Embryonic facial prominence (tissue), 1 donor: Measurements from ENCODE around the gene AGFG1.

Experiments
- DNase-seq: peaks from one replicate; pipeline ENCODE4 v3.0.0-alpha.2; 2016; ENCODE audit errors: extremely low spot score

Gene AGFG1

GRCh38 chr2:227462462-227462951, 9.4 kb upstream of the AGFG1 start:
- no peak for DNase-seq

DNA sequence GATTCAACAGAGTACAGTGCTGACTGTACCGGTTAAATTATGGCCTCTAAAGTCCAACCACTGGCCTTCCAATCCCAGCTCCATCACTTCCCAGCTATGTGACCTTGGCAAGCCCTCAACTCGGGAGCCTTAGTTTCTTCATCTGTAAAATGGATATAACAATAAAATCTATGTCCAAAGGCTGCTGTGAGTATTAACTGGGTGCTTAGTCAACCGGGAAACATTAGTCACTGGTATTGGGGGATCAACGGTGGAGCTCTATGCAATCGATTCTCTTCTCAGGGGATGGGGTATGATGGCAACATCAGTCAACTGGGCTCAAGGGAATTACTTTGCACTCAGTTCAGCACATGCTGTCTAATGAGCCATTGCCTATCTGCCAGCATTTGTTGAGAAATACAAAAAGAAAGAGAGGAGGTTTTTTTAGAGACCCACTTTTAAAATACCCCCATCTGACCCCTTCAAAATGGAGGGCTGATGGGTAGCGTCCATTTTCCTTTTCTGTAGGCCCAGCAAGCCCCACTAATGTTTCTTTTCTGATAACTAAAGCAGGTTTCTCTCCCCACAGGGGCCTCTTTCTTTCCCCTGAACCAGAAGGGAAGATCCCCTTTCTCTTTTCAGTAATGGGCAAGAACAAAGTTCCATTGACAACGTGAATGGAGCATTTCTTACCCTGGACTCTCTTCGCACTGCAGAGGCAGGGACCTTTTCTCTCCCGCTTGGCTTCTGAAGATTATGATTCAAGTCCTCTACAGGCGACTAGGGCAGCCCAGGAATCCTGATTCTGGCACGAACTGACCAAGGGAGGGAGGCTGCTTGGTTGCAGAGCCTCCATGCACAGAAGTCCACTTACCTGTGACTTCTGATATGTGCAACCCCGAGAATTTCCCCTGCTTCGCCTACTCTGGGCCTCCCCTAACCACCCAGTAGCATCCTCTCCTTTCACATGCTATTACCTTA, 8.7 kb upstream of the AGFG1 start:
- DNase-seq, result no peak

DNA sequence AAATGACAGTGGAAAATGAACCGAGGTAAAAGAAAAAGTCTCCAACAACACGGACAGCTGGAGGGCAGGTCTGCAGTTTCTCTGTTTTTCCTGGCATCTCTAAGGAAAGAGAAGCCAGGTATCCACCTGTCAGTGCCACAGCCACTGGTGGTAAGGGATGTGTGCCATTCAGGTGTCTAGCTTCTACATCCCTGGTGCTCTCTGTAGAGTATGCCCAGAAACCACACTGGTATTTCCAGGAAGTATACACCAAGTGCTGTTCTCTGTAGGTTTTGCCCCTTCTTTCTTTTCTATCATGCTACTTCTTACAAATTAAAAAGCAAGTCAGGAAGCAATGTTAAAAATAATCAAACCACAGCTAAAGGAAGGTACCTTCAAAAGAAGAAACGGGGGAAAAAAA, 7.6 kb upstream of the AGFG1 start:
- no peak for DNase-seq

- DNase-seq, result no peak
These were observed 7.1 kb upstream of the AGFG1 start for GRCh38 chr2:227464851-227465250.

GRCh38 chr2:227466887-227467600, 4.9 kb upstream of the AGFG1 start:
- DNase-seq, result no peak

DNA sequence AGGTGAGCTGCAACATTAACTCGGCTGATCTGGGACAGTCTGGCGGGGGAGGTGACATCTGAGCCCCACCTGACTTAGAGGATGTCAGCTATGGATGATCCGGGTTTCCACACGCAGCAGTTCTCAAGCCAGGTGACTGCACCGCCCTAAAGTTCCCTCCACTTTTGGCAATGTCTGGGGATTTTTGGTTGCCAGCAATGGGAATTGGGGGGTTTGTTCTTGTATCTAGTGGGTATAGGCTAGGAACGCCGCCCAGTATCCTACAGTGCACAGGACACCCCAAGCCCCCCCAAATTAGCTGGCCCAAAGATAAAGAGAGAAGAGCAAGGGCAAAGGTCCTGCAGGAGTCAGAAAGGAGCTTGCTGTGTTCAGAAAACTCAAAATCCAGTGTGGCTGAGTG, 544 bp upstream of the AGFG1 start:
- no peak for DNase-seq

DNA sequence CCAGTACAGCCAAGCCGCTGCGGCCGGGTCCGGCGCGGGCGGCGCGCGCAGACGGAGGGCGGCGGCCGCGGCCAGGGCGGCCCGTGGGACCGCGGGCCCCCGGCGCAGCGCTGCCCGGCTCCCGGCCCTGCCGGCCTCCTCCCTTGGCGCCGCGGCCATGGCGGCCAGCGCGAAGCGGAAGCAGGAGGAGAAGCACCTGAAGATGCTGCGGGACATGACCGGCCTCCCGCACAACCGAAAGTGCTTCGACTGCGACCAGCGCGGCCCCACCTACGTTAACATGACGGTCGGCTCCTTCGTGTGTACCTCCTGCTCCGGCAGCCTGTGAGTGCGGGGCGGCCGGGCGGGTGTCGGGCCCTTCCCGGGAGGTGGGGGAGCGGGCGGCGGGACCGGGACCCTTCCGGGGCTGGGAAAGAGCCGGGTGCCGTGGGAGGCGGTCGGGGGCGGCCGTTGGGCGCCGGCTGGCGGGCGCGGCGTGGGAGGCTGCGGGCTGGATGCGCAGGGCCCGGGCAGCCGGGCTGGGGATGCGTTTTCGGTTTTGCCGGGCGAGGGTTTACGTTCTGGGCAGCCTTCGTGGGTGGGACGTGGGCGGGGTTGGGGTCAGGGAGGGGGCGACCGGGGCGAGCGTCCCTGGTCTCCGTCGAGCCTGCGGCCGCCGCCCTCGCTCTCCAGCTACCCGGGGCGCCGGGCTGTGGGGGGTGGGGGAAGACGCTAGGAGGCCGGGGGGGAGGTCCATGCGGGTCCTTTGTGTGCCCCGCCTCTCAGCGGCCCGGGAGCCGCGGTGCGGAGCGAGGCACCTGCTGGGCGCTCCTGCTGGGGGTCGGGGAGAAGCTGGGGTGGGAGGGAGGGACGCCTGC, 537 bp downstream of the AGFG1 start:
- DNase-seq, result no peak

DNA sequence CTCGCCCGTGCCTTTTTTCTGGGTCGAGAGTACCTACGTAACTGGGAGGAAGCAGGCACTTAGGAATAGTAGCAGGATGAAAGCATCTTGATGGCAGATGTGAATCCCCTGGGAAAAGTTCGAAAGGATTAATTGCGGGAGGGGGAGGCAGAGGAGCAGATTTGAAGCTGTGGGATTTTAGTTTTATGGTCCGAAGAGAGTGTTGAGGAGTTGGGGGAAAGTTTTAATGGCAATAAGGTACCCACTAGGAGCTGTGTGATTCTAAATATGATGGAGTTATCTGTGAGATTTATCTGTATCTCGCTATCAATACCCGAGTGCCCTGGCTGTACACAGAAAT, 1.1 kb downstream of the AGFG1 start:
- DNase-seq, result no peak

DNA sequence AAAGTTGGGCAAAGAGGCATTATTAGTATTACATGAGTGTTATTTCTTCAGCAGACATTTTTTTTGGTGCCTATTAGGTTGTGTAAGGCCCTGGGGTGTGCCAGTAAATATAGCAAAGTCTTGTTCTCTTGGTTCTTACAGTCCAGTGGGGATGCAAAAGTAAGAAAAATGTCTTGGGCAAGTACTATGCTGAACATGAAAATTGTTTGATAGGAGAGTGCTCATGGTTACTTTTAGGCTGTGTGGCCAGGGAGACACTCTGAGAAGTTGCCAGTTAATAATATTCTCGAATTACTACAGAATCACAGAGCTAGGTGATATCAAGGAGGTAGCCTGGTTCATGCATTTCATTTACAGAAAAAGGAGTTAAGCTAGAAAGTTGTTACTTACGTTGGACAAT, 1.9 kb downstream of the AGFG1 start:
- DNase-seq, result no peak

- no peak for DNase-seq
These were observed 2.5 kb downstream of the AGFG1 start for GRCh38 chr2:227474410-227474809.

- no peak for DNase-seq
These were observed 5.3 kb downstream of the AGFG1 start for GRCh38 chr2:227477291-227477690.

GRCh38 chr2:227479865-227480475, 8.0 kb downstream of the AGFG1 start:
- DNase-seq, result no peak

GRCh38 chr2:227480528-227480927, 8.6 kb downstream of the AGFG1 start:
- DNase-seq, result no peak

DNA sequence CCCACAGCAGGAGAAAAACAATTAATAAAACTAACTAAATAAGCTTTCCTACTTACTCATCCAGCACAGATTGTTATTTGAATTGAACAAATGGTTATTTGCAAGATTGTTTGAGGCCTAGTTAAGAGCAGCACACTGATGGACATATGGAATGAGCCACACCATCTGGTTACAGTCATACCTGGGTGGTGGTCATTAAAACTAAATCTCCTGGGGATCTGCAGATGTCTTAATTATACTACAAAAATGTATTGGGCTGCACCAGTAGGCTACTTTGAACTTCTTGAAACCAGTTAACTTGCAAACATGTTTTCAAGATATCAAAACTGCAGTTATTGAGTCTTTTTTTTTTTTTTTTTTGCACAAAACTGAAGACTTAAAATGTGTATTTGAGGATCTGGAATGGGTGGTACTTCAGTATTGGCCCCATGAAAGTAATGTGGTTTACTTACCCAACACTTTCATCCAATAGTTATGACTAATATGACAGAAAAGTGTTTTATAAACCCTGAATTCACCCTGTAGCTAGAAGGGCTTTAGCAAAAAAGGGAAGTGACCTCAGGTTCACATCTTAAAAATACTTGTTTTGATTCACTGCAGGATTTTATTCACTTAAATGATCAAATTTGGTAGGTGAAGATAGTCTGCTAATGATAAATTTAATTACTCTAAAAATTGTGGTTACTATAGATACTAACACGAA, 10.8 kb downstream of the AGFG1 start:
- DNase-seq, result no peak

DNA sequence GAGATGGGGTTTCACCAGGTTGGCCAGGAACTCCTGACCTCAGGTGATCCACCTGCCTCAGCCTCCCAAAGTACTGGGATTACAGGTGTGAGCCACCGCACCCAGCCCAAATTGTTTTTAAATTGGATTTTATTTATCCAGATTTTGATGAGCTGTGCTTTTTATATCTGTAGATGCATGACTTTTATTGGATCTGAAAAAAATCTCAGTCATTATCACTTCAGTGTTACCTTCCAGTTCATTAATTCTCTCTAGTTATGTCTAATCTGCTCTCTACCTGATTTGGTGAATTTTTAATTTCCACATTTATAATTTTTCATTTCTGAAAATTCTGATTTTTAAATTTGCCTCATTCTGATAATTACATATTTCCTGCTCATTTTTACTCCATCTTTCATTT, 13.5 kb downstream of the AGFG1 start:
- no peak for DNase-seq

GRCh38 chr2:227486688-227487087, 14.7 kb downstream of the AGFG1 start:
- no peak for DNase-seq

- no peak for DNase-seq
These were observed 16.1 kb downstream of the AGFG1 start for GRCh38 chr2:227488045-227488444.

DNA sequence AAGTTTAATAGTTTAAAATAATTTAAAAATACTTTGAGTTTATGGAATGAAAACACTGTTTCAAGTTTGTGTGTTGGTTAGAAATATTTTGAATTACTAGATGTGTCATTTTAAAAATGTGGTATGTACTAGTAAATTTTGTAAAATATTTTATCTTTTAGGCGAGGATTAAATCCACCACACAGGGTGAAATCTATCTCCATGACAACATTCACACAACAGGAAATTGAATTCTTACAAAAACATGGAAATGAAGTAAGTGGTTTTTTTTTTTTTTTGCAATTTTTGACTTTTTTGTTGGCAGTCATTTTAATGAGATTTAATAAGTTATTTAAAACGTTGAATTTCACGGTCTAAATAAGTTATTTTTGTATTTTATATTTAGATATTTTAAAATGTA, 19.4 kb downstream of the AGFG1 start:
- no peak for DNase-seq

GRCh38 chr2:227493524-227493923, 21.6 kb downstream of the AGFG1 start:
- DNase-seq, result no peak

GRCh38 chr2:227497158-227497557, 25.2 kb downstream of the AGFG1 start:
- DNase-seq, result no peak
